ENCODE results near the gene STARD3. TPM values are rescaled to one million over a fixed set of nuclear protein-coding genes. Genes with fewer than 3 reads are reported as not detected.

STARD3 gene
- total RNA-seq, 1 donor from 2014 or later, result 87.6 TPM

GRCh38 chr17:39595928-39596510 is 40.9 kb upstream of the STARD3 start:
- Histone ChIP-seq H3K27ac (no peak overlapping the region), H3K4me3 (no peak overlapping the region), H3K4me1 (peaks cover 2 to 11% of the 10 kb centered on the region in 2 donors), H3K36me3 (no peaks in the 10 kb centered on the region), H3K9me3 (no peaks in the 10 kb centered on the region), H3K27me3 (peaks cover 36% of the 10 kb centered on the region)
- no peak for DNase-seq (ENCODE audit: low spot score in 2 of 2)
- no peak for TF ChIP-seq CTCF (IDR thresholded peaks at IDR 0.05)
- intact Hi-C loops (cut with DNase I), result no loop called here

- H3K9me3 ChIP-seq, result no peaks in the 10 kb centered on the region
- TF ChIP-seq CTCF (IDR thresholded peaks at IDR 0.05), result no peak
- no peak for DNase-seq (ENCODE audit: low spot score in 2 of 2)
- H3K4me1 ChIP-seq, result peaks cover 2 to 11% of the 10 kb centered on the region in 2 donors
- H3K36me3 ChIP-seq, result no peaks in the 10 kb centered on the region
- no peak overlapping the region for H3K4me3 ChIP-seq
- intact Hi-C loops (cut with DNase I), result no loop called here
- no peak overlapping the region for H3K27ac ChIP-seq
- peaks cover 42% of the 10 kb centered on the region for H3K27me3 ChIP-seq
Observed at GRCh38 chr17:39596543-39597267, 40.2 kb upstream of the STARD3 start.

- no peaks in the 10 kb centered on the region for H3K36me3 ChIP-seq
- H3K27ac ChIP-seq, result no peak overlapping the region
- no peak overlapping the region for H3K4me3 ChIP-seq
- H3K4me1 ChIP-seq, result peaks cover 2 to 11% of the 10 kb centered on the region in 2 donors
- no peak for TF ChIP-seq CTCF (IDR thresholded peaks at IDR 0.05)
- DNase-seq (ENCODE audit: low spot score in 2 of 2), result no peak
- peaks cover 42% of the 10 kb centered on the region for H3K27me3 ChIP-seq
- no peaks in the 10 kb centered on the region for H3K9me3 ChIP-seq
- intact Hi-C loops (cut with DNase I), result no loop called here
Observed at GRCh38 chr17:39597372-39598046, 39.4 kb upstream of the STARD3 start.

DNA sequence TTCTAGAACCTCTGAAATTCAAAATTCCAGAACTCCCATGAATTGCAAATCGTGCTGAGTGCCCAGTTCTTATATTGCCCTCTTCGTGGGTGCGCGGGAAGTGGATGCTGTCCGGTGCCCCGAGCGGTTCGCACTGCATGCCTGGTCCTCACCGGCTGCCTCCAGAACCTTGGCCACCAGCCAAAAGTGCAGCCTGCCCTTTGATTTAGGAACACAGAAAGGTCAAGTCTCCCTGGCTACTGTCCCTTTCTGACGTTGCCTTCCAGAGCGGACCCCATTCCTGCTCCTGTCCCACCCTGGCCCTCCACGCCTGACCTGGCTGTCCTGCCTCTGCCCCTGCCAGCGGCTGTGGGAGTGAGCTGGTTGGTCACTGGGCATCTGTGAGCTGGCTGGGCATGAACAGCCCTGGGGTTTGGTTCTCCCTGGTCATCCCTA is 38.9 kb upstream of the STARD3 start:
- Histone ChIP-seq H3K36me3 (no peaks in the 10 kb centered on the region), H3K27ac (no peak overlapping the region), H3K4me1 (peaks cover 2 to 11% of the 10 kb centered on the region in 2 donors), H3K4me3 (no peak overlapping the region), H3K27me3 (peaks cover 42% of the 10 kb centered on the region), H3K9me3 (no peaks in the 10 kb centered on the region)
- no peak for DNase-seq (ENCODE audit: low spot score in 2 of 2)
- TF ChIP-seq CTCF (IDR thresholded peaks at IDR 0.05), result no peak
- intact Hi-C loops (cut with DNase I), result no loop called here

GRCh38 chr17:39598630-39599003 is 38.3 kb upstream of the STARD3 start:
- intact Hi-C loops (cut with DNase I), result no loop called here
- no peak for DNase-seq (ENCODE audit: low spot score in 2 of 2)
- Histone ChIP-seq H3K36me3 (no peaks in the 10 kb centered on the region), H3K4me1 (peaks cover 2 to 11% of the 10 kb centered on the region in 2 donors), H3K27ac (no peak overlapping the region), H3K9me3 (no peaks in the 10 kb centered on the region), H3K27me3 (peaks cover 42% of the 10 kb centered on the region), H3K4me3 (no peak overlapping the region)
- TF ChIP-seq CTCF (IDR thresholded peaks at IDR 0.05), result no peak

All from ascending aorta (tissue), 2 donors.